22Rv1 (cell line): ENCODE data around the gene TK2.
"Not testable (repeated sequence)": the region's sequence is repeated elsewhere in the genome, so short reads cannot be mapped to it uniquely, and the experiment has no call there.

Experiments
- H3K27ac ChIP-seq: fragments of 450-650 bp; 2 replicates; pipeline ENCODE4 v1.5.1; 2017
- CTCF ChIP-seq: fragments of 450-650 bp; IDR thresholded peaks from 2 replicates; pipeline ENCODE4 v1.5.1; 2017; ENCODE audit warnings: mild to moderate bottlenecking
- ZFX ChIP-seq: fragments of 450-650 bp; IDR thresholded peaks from 2 replicates; pipeline ENCODE4 v1.6.1; 2017; ENCODE audit warnings: antibody characterized with exemption, borderline replicate concordance

The TK2 gene

DNA sequence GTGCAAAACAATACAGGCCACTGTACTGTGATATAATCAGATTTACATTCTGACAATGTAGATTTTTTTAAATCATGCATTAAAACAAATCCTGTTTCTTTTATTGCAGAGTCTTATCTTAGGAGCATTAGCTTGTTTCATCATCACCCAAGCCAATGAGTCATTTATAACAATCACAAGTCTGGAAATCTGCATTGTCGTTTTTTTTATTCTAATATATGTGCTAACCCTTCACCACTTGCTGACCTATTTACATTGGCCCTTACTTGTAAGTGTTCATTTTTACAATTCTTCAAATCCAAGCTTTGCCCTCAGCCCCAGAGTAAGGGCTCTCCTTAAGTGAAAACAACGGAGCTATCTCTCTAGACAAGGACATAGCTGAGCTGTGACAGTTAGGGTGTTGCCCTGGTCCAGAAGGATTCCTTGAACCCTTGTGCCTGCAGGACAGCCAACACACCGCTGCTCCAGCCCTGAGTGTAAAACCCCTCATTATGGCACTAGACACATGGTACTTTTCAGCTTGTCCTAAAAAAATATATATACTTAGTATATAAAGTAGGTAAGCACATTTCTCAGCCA lies 20.0 kb upstream of the TK2 start:
- no peak for TF ChIP-seq CTCF
- TF ChIP-seq ZFX, result no peak
- H3K27ac ChIP-seq, result no peak overlapping the region

GRCh38 chr16:66569131-66569530 lies 19.2 kb upstream of the TK2 start:
- no peak overlapping the region for H3K27ac ChIP-seq

DNA sequence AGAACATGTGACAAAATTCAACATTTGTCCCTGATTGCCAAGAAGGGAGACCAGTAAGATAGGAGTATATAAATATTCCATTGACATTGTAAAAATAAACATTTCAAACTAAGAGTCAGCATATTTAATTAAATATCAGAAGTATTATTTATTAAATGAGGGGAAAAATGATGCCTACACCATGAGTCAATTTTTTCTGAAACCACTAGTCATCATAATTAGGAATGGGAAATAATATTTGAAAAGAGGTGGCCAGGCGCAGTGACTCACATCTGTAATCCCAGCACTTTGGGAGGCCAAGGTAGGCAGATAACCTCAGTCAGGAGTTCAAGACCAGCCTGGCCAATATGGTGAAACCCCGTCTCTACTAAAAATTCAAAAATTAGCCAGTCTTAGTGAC lies 18.4 kb upstream of the TK2 start:
- TF ChIP-seq ZFX (no peak), CTCF (no peak)
- no peak overlapping the region for H3K27ac ChIP-seq

More at GRCh38 chr16:66569131-66569530, 19.2 kb upstream of the TK2 start:
- TF ChIP-seq ZFX (no peak), CTCF (no peak)

DNA sequence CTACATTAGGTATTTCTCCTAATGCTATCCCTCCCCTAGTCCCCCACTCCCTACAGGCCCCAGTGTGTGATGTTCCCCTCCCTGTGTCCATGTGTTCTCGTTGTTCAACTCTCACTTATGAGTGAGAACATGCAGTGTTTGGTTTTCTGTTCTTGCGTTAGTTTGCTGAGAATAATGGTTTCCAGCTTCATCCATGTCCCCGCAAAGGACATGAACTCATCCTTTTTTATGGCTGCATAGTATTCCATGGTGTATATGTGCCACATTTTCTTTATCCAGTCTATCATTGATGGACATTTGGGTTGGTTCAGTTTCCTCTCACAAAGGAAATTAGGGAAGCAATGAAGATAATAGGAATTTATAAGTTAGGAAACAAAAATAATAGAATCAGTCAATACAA lies 17.3 kb upstream of the TK2 start:
- not testable (repeated sequence) for H3K27ac ChIP-seq

DNA sequence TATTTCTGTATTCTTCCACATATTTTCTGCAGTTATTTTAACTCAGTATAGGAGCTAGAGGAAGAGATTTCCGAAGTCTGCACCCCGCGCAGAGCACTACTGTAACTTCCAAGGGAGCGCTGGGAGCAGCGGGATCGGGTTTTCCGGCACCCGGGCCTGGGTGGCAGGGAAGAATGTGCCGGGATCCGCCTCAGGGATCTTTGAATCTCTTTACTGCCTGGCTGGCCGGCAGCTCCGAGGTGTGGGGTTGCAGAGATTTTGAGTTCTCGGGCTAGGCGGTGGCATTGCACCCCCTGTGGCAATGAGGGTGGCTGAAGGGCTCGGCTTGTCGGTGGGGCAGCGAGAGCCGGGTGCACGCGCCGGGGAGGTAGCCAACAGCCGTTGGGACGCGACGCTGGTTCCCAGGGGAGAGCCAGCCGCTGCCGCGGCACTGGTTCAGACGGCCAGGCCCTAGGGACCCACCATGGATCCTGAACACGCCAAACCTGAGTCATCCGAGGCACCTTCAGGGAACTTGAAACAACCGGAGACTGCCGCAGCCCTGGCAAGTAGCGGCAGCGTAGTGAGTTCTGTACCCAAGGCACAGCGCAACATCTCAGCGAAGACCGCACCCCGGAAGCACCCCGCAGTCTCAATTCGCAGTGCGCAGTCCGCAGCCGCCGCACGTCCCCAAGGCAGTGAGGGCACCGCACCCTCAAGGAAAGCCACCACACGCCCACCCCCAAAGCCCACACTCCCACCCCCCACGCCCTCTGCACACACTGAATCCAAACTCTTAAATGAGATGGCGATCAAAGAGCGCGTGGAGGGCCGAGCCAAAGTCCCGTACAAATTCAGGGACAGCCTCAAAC lies 16.4 kb upstream of the TK2 start, which contains the start of gene CMTM1:
CMTM1 (plus strand) TSS at position 389 of the 851 bp plus-strand sequence; CDS start at position 464, 75 bp downstream.
- no peak for TF ChIP-seq ZFX
- TF ChIP-seq CTCF, result no peak

GRCh38 chr16:66563574-66564334 lies 13.8 kb upstream of the TK2 start:
- H3K27ac ChIP-seq, result no peak overlapping the region
- TF ChIP-seq ZFX (no peak), CTCF (no peak)

More for the DNA sequence above, 16.4 kb upstream of the TK2 start, which contains the start of gene CMTM1:
- H3K27ac ChIP-seq, result no peak within 1 kb of the TSS

GRCh38 chr16:66562986-66563385 lies 13.1 kb upstream of the TK2 start:
- TF ChIP-seq CTCF (no peak), ZFX (no peak)
- no peak overlapping the region for H3K27ac ChIP-seq
